ENCODE measurements around the gene IMMT. TPM values are rescaled to one million over a fixed set of nuclear protein-coding genes. Genes with fewer than 3 reads are reported as not detected.
A peak's percentile ranks its signal among the peaks of the same experiment; 100 is the strongest.

The IMMT gene
- total and polyA plus RNA-seq, 9 of the 15 experiments (the other 6 are each of a cell fraction or from before 2014, with no cell fraction given) = 119 to 294 (median 140) TPM

- TF ChIP-seq HNRNPUL1 (IDR thresholded peaks at IDR 0.05; ENCODE audit: low read length) (no peak), NELFE (IDR thresholded peaks at IDR 0.05; ENCODE audit: insufficient read depth, insufficient read length) (no peak), EP400 (IDR thresholded peaks at IDR 0.05) (peak; percentile 98), TBP (optimal IDR thresholded peaks at IDR 0.05; ENCODE audit: low read depth, low read length) (peak; percentile 82), SMARCA5 (IDR thresholded peaks at IDR 0.05) (no peak), HES1 (IDR thresholded peaks at IDR 0.05; ENCODE audit: low read depth) (no peak), NFIC (IDR thresholded peaks at IDR 0.05) (peak; percentile 70), DNMT1 (IDR thresholded peaks at IDR 0.05) (no peak), ZNF124 (CRISPR knock-in tag; IDR thresholded peaks at IDR 0.05) (no peak), BRD9 (IDR thresholded peaks at IDR 0.05; ENCODE audit: low read depth, partially characterized antibody) (peak; percentile 76), ZNF551 (CRISPR knock-in tag; IDR thresholded peaks at IDR 0.05) (no peak), FOS (IDR thresholded peaks at IDR 0.05; ENCODE audit: extremely low read depth, insufficient read length) (peak; percentile 70), PRPF4 (IDR thresholded peaks at IDR 0.05; ENCODE audit: insufficient read depth, low read depth, low read length, poor library complexity, severe bottlenecking) (peak; percentile 87), GTF2F1 (IDR thresholded peaks at IDR 0.05; ENCODE audit: low read depth, low read length) (0 out of 2 replicates have a peak, but pooled peaks have one; percentile 80), XRCC4 (IDR thresholded peaks at IDR 0.05; ENCODE audit: extremely low read depth, insufficient read depth, insufficient read length) (no peak), NCOA1 (IDR thresholded peaks at IDR 0.05; ENCODE audit: low read depth) (no peak; the same call in 1 of the 2 replicates), ZNF507 (tag; conservative IDR thresholded peaks at IDR 0.05) (no peak), TCF7L2 (IDR thresholded peaks at IDR 0.05; ENCODE audit: low read depth, low read length) (no peak), RBM39 (optimal IDR thresholded peaks at IDR 0.05; ENCODE audit: low read depth, low read length) (no peak), REST (IDR thresholded peaks at IDR 0.05; ENCODE audit: borderline replicate concordance) (no peak), REST (CRISPR knock-in tag; IDR thresholded peaks at IDR 0.05; ENCODE audit: low read depth) (peak; percentile 88)
These were observed at the start of gene IMMT (continued) for GRCh38 chr2:86195055-86195807.

All from K562 (cell line).